ENCODE data around the gene TAS2R7.
A peak's percentile ranks its signal among the peaks of the same experiment; 100 is the strongest.

The TAS2R7 gene, protein sequence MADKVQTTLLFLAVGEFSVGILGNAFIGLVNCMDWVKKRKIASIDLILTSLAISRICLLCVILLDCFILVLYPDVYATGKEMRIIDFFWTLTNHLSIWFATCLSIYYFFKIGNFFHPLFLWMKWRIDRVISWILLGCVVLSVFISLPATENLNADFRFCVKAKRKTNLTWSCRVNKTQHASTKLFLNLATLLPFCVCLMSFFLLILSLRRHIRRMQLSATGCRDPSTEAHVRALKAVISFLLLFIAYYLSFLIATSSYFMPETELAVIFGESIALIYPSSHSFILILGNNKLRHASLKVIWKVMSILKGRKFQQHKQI

DNA sequence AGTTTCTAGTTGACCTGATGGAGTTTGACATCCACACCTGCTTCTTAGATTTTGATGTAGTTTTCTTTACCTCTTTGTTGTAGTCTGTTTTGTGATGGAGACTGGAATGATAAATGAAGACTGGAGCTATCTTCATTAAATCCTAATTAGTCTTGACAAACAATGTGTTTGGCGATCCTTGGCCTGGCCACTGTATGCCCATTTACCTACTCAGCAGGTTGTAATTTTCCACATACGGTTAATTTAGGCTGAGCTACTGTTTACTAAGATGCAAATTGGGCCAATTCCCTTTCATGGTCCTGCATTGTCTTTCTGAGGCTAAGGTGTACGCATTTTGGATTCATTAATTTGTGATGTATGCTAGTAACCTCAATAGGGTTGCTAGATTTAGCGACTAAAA is at the start of gene TAS2R7:
Gene TAS2R7 (minus strand): TSS at position 41 of the 400 bp plus-strand sequence. CDS start 57 bp downstream, outside the sequence.
- Histone ChIP-seq H3K36me3 (replicated peaks) (no peaks in the 10 kb centered on the region), H3K27me3 (ENCODE audit: low read depth) (peaks cover 13% of the 10 kb centered on the region; the same call in 1 of the 2 replicates), H3K9me3 (no peaks in the 10 kb centered on the region), H3K4me1 (no peaks in the 10 kb centered on the region), H3K4me3 (no peak within 1 kb of the TSS)
- DNase-seq (ENCODE audit: low spot score in 2 of 2) = no peak
- in situ Hi-C loops (cut with MboI; ENCODE audit: low sequenced_read_pairs) = no loop called here

DNA sequence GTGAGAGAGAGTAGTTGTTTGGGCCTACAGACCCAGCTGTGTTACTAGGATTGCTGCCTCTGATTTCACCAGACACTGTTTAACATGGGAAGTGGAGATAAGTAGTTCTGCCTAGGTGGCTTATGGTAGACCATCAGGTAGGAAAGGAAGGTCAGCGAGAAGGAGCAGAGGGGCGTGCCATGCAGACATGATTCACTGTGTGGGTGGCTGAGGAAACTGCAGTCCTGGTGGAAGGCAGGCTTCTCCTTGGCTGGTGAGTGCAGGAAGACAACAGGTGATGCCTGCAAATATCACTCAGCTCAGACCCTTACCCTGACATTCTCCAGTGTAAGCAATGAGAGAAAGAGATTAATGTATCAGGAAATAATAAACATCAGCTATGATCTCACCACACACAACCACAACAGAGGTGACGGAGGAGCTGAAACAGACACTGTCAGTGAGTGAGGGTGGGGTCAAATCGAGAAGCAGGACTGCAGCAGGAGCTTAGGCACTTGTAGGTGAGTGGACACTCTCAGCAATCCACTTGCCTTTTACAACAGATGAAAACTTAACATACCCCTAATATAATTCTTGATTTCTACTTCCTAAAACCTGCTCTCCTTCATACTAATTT is 48.9 kb upstream of the TAS2R7 start:
- in situ Hi-C loops (cut with MboI; ENCODE audit: low sequenced_read_pairs) = no loop called here

DNA sequence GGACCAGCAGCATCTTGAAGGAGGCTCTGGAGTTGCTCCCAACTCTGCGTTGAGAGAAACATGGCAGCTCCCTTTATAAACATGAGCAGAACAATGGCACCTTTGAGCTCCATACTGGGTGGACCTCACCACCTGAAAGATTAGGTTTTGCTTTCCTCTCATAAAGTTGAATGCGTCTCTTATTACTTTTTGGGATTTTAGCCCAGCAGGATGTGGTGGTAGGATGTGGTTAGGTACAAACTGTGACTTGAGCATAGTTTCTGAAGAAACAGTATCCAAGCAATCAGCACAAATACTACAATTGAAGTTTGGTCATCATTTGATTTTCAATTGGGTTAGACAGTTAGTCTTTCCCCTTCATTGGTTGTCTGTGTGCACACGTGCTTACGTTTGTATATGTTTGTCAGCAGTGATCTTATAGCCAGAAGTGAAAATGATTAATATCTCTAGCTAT is 47.0 kb upstream of the TAS2R7 start, which contains the start of gene PRR4:
Gene PRR4 (minus strand): TSS at position 51 of the 454 bp plus-strand sequence. CDS start 38 bp downstream, at position 13.
- no peaks in the 10 kb centered on the region for H3K9me3 ChIP-seq
- no peak for DNase-seq (ENCODE audit: low spot score in 2 of 2)
- H3K27me3 ChIP-seq (ENCODE audit: low read depth) = no peaks in the 10 kb centered on the region
- no peaks in the 10 kb centered on the region for H3K36me3 ChIP-seq (replicated peaks)
- no peak within 1 kb of the TSS for H3K4me3 ChIP-seq
- in situ Hi-C loops (cut with MboI; ENCODE audit: low sequenced_read_pairs) = no loop called here
- no peaks in the 10 kb centered on the region for H3K4me1 ChIP-seq

More for the DNA sequence above, 48.9 kb upstream of the TAS2R7 start:
- no peak for DNase-seq (ENCODE audit: low spot score in 2 of 2)
- no peaks in the 10 kb centered on the region for H3K4me1 ChIP-seq
- H3K36me3 ChIP-seq (replicated peaks) = no peaks in the 10 kb centered on the region
- no peaks in the 10 kb centered on the region for H3K27me3 ChIP-seq (ENCODE audit: low read depth)
- H3K9me3 ChIP-seq = peaks cover 3% of the 10 kb centered on the region; the same call in 1 of the 2 replicates
- H3K4me3 ChIP-seq = no peak overlapping the region

DNA sequence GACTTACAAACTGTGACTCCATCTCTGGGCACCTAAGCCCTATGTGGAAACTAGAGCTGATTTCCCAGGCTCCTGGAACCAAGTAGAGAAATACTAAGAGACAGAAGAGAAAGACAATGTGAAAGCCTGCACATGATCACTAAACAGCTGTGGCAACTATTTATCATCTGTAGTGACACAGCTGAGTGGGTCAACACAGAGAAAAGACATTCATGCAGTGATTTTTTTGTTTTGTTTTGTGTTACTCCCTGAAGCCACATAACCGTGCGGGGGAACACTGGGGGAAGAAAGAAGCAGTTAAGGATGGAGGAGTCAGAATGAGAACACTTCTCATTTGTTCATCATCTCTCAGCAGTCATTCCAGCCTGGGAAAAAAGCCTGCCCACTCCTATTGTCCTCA is 45.3 kb upstream of the TAS2R7 start:
- in situ Hi-C loops (cut with MboI; ENCODE audit: low sequenced_read_pairs) = no loop called here

DNA sequence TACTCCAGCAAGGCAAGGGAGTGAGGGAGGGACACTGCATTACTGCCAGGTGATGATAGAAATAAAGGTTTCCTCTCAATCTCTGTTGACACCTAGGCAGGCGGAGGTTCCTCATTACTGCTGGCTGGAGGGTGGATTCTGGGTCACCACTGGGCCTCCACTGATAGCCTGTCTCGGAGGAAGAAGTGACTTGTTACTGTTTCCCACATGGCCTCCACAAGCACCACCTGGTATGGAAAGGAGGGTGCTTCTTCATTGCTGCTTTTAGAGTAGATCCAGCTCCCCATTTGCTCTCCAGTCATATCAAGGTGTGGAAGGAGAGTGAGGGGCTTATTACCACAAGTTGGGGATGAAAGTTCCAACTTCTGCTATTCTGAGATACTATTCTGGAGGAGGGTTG is 40.4 kb upstream of the TAS2R7 start:
- no peak for DNase-seq (ENCODE audit: low spot score in 2 of 2)
- no peak overlapping the region for H3K4me3 ChIP-seq
- H3K9me3 ChIP-seq = no peaks in the 10 kb centered on the region
- H3K27me3 ChIP-seq (ENCODE audit: low read depth) = no peaks in the 10 kb centered on the region
- in situ Hi-C loops (cut with MboI; ENCODE audit: low sequenced_read_pairs) = no loop called here
- H3K36me3 ChIP-seq (replicated peaks) = no peaks in the 10 kb centered on the region
- peaks cover 9% of the 10 kb centered on the region for H3K4me1 ChIP-seq

More for the DNA sequence above, 45.3 kb upstream of the TAS2R7 start:
- no peak overlapping the region for H3K4me3 ChIP-seq
- DNase-seq (ENCODE audit: low spot score in 2 of 2) = no peak
- no peaks in the 10 kb centered on the region for H3K27me3 ChIP-seq (ENCODE audit: low read depth)
- H3K4me1 ChIP-seq = no peaks in the 10 kb centered on the region
- no peaks in the 10 kb centered on the region for H3K36me3 ChIP-seq (replicated peaks)
- no peaks in the 10 kb centered on the region for H3K9me3 ChIP-seq

DNA sequence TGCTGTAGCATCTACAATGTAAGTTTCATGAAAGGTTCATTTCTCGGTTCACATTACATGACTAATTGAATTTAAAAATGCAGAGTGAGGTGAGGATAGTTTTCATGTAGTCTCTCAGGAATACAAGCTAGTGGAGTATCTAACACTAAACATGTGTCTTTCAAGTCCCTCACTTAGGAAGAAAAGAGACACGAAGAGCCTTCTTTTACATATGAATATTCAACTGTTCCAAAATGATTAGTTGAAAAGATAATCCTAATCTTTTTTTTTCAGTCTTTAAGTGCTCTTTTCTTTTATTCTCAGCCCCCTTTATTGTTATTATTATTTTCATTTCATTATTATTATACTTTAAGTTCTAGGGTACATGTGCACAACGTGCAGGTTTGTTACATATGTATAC is 36.0 kb upstream of the TAS2R7 start:
- DNase-seq (ENCODE audit: low spot score in 2 of 2) = peak in 1 of 2 experiments; percentile 91
- Histone ChIP-seq H3K9me3 (no peaks in the 10 kb centered on the region), H3K27me3 (ENCODE audit: low read depth) (no peaks in the 10 kb centered on the region), H3K36me3 (replicated peaks) (no peaks in the 10 kb centered on the region), H3K4me1 (peaks cover 9% of the 10 kb centered on the region), H3K4me3 (no peak overlapping the region)
- in situ Hi-C loops (cut with MboI; ENCODE audit: low sequenced_read_pairs) = no loop called here

DNA sequence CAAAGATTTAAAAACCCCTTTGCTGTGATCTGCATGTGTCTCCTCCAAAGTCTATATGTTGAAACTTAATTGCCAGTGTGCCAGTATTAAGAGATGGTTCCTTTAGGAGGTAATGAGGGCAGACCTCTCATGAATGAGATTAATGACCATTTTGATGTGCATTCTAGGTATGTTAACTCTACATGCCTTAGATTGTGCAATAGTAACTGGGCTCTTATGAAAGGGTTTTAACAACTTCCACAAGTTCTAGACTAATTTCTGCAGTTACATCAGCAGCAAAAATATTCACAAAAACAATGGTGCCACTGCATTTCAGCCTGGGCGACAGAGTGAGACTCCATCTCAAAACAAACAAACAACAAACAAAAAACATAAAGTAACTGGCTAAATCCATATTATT is 27.6 kb upstream of the TAS2R7 start:
- H3K9me3 ChIP-seq = no peaks in the 10 kb centered on the region
- no peak overlapping the region for H3K4me3 ChIP-seq
- peaks cover 4% of the 10 kb centered on the region for H3K27me3 ChIP-seq (ENCODE audit: low read depth)
- DNase-seq (ENCODE audit: low spot score in 2 of 2) = no peak
- no peaks in the 10 kb centered on the region for H3K36me3 ChIP-seq (replicated peaks)
- in situ Hi-C loops (cut with MboI; ENCODE audit: low sequenced_read_pairs) = no loop called here
- no peaks in the 10 kb centered on the region; the same call in 1 of the 2 replicates for H3K4me1 ChIP-seq

DNA sequence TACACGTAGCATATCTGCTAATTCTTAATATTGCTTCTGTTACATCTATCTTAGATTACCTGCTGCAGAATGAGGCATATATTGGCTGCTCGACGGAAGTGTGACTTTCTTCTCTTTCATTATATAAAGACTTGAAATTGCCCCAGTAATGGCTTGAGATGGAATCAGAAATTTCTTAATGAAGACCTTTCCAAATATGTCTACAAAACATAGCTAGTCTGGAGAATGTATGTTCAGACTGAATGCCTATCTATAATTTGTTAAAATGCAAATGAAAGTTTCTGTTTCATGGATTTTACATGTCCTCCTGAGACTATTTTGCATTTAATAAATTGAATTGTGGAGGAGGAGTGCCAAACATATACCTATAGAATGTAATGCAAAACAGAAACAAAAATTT is 23.8 kb upstream of the TAS2R7 start, which contains the start of gene TAS2R10:
Gene TAS2R10 (minus strand): TSS at position 101 of the 400 bp plus-strand sequence. CDS start 89 bp downstream, at position 12.
- Histone ChIP-seq H3K9me3 (no peaks in the 10 kb centered on the region), H3K4me1 (no peaks in the 10 kb centered on the region; the same call in 1 of the 2 replicates), H3K36me3 (replicated peaks) (no peaks in the 10 kb centered on the region), H3K4me3 (no peak within 1 kb of the TSS), H3K27me3 (ENCODE audit: low read depth) (peaks cover 4% of the 10 kb centered on the region)
- in situ Hi-C loops (cut with MboI; ENCODE audit: low sequenced_read_pairs) = no loop called here
- no peak for DNase-seq (ENCODE audit: low spot score in 2 of 2)

DNA sequence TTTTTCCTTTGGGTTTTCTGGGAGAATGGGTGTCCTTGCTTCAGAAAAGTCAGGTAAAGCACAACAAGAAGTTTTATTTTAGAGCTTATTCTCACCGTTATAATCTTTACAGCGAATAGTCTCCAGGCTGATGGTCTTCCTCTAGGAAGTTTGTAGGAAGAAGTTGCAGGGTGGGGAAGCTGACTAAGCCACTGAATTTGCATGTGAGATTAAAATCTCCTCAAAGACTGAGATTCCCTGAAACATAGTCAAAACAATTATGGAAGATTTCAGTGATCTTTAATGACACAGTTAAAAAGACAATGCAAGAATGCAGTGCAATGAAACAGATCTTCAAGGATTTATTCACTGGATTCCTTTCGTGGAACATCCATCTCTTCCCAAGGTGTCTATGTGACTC is 22.5 kb upstream of the TAS2R7 start:
- in situ Hi-C loops (cut with MboI; ENCODE audit: low sequenced_read_pairs) = no loop called here
- H3K27me3 ChIP-seq (ENCODE audit: low read depth) = peaks cover 4% of the 10 kb centered on the region
- H3K36me3 ChIP-seq (replicated peaks) = no peaks in the 10 kb centered on the region
- DNase-seq (ENCODE audit: low spot score in 2 of 2) = no peak
- no peaks in the 10 kb centered on the region; the same call in 1 of the 2 replicates for H3K4me1 ChIP-seq
- no peaks in the 10 kb centered on the region for H3K9me3 ChIP-seq
- H3K4me3 ChIP-seq = no peak overlapping the region

DNA sequence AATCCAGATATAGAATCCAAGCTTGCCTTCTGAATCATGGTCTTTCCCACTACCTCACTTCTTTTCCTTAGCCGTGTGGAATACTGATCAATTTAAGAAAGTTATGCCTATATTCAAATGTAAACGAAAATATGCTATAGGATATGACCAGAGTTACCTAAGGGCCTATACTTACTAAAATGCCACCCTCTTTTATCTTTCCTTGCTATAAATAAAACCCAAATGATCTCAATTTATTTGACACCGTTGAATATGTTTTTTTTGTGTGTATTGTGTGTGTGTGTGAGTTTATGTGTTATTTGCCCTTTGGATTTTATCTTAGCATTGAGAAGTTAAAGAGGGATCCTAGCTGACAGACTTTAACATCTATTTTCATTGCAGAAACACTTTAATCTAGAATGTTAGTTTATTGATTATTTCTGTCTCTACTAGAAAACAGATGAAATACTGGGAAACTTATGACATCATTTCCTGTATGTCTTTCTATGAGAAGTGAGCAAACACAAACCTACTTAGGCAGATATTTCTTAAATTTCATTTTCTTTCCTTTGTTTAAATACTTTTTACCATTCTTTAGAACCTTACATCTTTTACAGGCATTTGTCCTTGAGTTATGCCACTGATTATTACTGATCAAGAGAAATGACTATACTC is 9.6 kb upstream of the TAS2R7 start:
- in situ Hi-C loops (cut with MboI; ENCODE audit: low sequenced_read_pairs) = no loop called here
- no peak for DNase-seq (ENCODE audit: low spot score in 2 of 2)
- Histone ChIP-seq H3K27me3 (ENCODE audit: low read depth) (peaks cover 7% of the 10 kb centered on the region), H3K36me3 (replicated peaks) (no peaks in the 10 kb centered on the region), H3K4me3 (no peak overlapping the region), H3K9me3 (no peaks in the 10 kb centered on the region; the same call in 1 of the 2 replicates), H3K4me1 (no peaks in the 10 kb centered on the region)

DNA sequence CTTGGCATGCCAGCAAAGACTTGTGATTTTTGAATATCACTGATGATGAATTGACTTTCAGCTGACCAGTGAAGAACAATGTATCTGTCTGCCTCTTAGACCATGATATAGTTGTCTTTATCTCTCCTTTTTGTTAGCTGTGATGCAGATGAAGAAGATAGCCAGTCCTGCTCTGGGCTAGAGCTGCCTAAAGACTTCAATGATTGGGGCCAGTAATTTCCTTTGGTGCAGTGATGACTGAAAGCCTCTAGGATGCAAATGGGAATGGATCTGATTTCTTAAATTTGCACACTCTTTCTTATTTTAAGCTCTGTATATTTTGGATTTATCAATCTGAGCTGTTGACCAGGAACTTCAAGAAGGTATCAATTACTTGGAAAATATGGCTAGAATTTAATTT is 7.6 kb upstream of the TAS2R7 start, which contains the start of gene TAS2R9:
Gene TAS2R9 (minus strand): TSS at position 101 of the 400 bp plus-strand sequence. CDS start 93 bp downstream, at position 8.
- in situ Hi-C loops (cut with MboI; ENCODE audit: low sequenced_read_pairs) = no loop called here
- H3K27me3 ChIP-seq (ENCODE audit: low read depth) = peaks cover 15% of the 10 kb centered on the region
- H3K4me3 ChIP-seq = no peak within 1 kb of the TSS
- no peak for DNase-seq (ENCODE audit: low spot score in 2 of 2)
- H3K4me1 ChIP-seq = no peaks in the 10 kb centered on the region
- H3K36me3 ChIP-seq (replicated peaks) = no peaks in the 10 kb centered on the region
- no peaks in the 10 kb centered on the region; the same call in 1 of the 2 replicates for H3K9me3 ChIP-seq

DNA sequence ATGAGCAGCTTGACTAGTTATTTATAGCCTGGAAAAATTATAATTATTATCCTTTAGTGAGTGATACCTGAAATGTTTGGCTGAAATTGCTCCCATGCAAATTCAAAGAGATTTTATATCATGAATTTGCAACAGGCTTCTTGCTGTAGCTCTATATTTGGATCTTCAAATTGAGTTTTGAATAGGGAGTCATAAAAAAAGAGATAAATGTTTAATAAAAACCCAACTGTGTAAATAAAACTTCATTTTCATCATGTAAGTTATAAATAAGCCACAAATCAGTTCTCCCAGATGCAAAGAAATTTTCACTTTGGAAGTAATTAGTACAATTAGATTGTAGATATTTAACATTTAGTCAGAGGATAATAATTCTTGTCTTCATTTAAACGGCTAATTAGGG is 4.8 kb upstream of the TAS2R7 start, which contains the start of gene TAS2R8:
Gene TAS2R8 (minus strand): TSS at position 101 of the 400 bp plus-strand sequence. CDS start 306 bp downstream, outside the sequence.
- Histone ChIP-seq H3K4me3 (no peak within 1 kb of the TSS), H3K4me1 (no peaks in the 10 kb centered on the region), H3K36me3 (replicated peaks) (no peaks in the 10 kb centered on the region), H3K9me3 (no peaks in the 10 kb centered on the region), H3K27me3 (ENCODE audit: low read depth) (peaks cover 15% of the 10 kb centered on the region)
- in situ Hi-C loops (cut with MboI; ENCODE audit: low sequenced_read_pairs) = no loop called here
- DNase-seq (ENCODE audit: low spot score in 2 of 2) = no peak

DNA sequence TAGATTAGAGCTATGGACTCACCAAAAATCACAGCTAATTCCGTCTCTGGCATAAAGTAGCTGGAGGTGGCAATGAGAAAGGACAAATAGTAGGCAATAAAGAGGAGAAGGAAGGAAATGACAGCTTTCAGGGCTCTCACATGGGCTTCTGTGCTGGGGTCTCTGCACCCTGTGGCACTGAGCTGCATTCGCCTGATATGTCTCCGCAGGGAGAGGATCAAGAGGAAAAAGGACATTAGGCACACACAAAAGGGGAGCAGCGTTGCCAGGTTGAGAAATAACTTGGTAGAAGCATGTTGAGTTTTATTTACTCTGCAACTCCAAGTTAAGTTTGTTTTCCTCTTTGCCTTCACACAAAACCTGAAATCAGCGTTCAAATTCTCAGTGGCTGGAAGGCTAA is 686 bp downstream of the TAS2R7 start:
- peaks cover 10% of the 10 kb centered on the region for H3K27me3 ChIP-seq (ENCODE audit: low read depth)
- no peak for DNase-seq (ENCODE audit: low spot score in 2 of 2)
- in situ Hi-C loops (cut with MboI; ENCODE audit: low sequenced_read_pairs) = no loop called here
- H3K4me1 ChIP-seq = no peaks in the 10 kb centered on the region
- no peaks in the 10 kb centered on the region for H3K9me3 ChIP-seq
- H3K36me3 ChIP-seq (replicated peaks) = no peaks in the 10 kb centered on the region
- no peak overlapping the region for H3K4me3 ChIP-seq

Data from HAP-1 (cell line).